NCI-H345 treated with DMSO at 0.1 percent for 48 hours (cell line): Measurements from ENCODE around the gene BCCIP.

Source experiments
- DNase-seq: peaks from one replicate; lab custom pipeline; 2025; ENCODE audit not compliant: unreplicated experiment; lab: John Stamatoyannopoulos, UW

BCCIP gene

GRCh38 chr10:125883211-125883610 lies 59.9 kb downstream of the BCCIP start:
- no peak for DNase-seq
